Measurements from ENCODE around the gene SNX3.
A peak's percentile ranks its signal among the peaks of the same experiment; 100 is the strongest.
"Not testable (repeated sequence)": the region's sequence is repeated elsewhere in the genome, so short reads cannot be mapped to it uniquely, and the experiment has no call there.

SNX3 gene

DNA sequence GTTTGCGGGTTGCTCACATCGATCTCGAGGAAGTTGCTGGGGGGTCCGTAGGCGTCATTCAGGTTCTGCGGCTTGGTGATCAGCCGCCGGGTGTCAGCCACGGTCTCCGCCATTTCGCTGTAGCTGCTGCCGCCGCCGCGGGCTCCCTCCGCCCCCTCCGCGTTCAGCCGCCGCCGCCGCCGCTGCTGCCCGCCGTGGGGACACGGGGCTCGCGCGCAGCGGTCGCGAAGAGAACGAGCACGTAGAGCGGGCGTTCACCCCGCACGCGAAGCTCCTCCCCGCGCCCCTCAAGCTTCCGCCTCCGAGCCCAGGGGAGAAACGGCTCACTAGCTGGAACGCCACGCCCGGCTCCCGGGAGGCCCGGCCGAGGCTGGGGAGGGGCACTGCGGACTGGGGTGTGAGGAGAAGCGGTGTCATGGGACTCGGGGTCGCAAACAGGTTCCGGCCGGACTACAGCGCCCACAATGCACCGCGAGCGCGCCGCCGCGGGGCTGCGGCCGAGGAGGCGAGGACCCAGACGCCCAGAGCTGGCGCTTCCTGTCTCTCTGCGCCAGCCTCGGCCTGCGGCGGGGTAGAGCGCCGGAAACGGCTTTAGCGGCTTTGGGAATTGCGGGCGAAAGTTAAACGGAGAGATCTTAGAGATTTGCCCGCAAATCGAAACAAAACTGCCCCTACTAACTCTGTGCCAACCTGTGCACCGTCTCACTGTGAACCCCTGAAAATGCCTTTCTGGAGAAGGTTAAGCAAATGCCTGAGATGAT lies at the start of gene SNX3:
Gene SNX3, minus strand, starts transcription at position 232 of the 761 bp plus-strand sequence. Its CDS starts 119 bp downstream, at position 113.
- peak; percentile 96 for DNase-seq (ENCODE audit: low read depth)
- TF ChIP-seq, protein P1, sequence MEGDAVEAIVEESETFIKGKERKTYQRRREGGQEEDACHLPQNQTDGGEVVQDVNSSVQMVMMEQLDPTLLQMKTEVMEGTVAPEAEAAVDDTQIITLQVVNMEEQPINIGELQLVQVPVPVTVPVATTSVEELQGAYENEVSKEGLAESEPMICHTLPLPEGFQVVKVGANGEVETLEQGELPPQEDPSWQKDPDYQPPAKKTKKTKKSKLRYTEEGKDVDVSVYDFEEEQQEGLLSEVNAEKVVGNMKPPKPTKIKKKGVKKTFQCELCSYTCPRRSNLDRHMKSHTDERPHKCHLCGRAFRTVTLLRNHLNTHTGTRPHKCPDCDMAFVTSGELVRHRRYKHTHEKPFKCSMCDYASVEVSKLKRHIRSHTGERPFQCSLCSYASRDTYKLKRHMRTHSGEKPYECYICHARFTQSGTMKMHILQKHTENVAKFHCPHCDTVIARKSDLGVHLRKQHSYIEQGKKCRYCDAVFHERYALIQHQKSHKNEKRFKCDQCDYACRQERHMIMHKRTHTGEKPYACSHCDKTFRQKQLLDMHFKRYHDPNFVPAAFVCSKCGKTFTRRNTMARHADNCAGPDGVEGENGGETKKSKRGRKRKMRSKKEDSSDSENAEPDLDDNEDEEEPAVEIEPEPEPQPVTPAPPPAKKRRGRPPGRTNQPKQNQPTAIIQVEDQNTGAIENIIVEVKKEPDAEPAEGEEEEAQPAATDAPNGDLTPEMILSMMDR (IDR thresholded peaks at IDR 0.05; ENCODE audit: insufficient read depth, low read depth, low read length, missing control alignments), result no peak
- peak within 1 kb of the TSS; percentile 62 for H3K4me3 ChIP-seq (ENCODE audit: low read length)

DNA sequence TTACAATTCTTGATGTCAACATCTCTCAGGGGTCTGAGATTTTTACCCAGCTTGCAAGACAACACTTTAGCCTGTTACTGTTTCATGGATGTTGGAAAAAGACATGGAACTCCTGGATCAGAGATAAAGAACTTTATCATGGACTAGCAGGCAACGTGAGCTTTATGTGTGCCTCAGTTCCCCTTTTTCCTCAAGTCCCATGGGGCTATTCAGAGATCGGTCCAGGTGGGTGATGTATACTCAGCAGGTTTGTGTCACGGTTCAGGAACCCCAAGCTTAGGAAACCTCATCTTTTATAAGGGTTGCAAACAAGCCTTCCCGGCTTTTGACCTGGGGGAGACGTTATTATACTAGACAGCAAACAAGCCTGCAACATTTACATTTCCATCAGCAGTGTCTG lies 49.0 kb upstream of the SNX3 start:
- no peak for DNase-seq (ENCODE audit: low read depth)
- TF ChIP-seq, protein P1 (IDR thresholded peaks at IDR 0.05; ENCODE audit: insufficient read depth, low read depth, low read length, missing control alignments), result no peak
- H3K4me3 ChIP-seq (ENCODE audit: low read length), result no peak overlapping the region

DNA sequence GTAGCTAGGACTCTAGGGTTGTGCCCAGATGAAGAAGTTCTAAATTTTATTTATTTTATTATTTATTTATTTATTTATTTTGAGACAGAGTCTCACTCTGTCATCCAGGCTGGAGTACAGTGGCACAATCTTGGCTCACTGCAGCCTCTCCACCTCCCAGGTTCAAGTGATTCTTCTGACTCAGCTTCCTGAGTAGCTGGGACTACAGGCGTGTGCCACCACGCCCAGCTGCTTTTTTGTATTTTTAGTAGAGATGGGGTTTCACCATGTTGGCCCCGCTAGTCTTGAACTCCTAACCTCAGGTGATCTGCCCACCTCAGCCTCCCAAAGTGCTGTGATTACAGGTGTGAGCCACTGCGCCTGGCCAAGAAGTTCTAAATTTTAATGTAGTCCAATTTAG lies 47.8 kb upstream of the SNX3 start:
- not testable (repeated sequence) for H3K4me3 ChIP-seq (ENCODE audit: low read length)
- peak; percentile 48 for DNase-seq (ENCODE audit: low read depth)

DNA sequence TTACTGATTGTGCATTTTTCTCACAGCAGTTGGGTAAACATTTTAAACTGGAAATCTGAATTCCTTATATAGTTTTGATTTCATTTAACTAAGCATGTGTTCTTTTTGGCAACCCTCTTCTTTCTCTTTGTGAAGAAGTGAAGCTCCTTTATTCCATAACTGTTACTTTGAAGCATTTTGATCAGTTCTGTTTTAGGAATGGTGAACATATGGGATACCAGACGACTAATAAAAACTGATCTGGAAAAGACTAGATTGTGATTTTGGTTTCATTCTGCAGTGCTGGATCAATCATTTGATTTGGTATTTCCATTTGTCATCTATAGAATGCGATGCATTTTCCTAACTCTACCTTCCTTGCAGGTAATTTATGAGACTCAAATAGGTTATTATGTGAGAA lies 43.8 kb upstream of the SNX3 start:
- no peak for DNase-seq (ENCODE audit: low read depth)
- TF ChIP-seq, protein P1 (IDR thresholded peaks at IDR 0.05; ENCODE audit: insufficient read depth, low read depth, low read length, missing control alignments), result no peak
- H3K4me3 ChIP-seq (ENCODE audit: low read length), result no peak overlapping the region

DNA sequence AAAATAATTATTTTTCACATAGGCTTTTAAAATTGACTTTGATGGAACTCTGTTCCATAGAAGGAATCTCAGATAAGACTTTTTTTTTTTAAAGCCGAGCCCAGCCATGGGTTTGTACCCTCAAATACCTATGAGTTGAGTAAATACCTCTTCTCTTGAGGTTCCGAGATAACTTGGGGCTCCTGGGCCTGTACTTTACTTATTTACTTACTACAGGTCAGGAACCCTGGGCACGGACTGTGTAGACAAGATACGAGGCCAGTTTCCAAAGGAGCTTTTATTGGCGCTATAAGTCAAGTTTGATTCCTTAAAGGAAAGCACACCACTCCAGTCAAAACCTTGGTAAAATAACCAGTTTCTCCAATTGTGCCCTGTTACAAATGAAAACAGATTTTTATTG lies 41.5 kb upstream of the SNX3 start:
- TF ChIP-seq, protein P1 (IDR thresholded peaks at IDR 0.05; ENCODE audit: insufficient read depth, low read depth, low read length, missing control alignments), result no peak
- no peak for DNase-seq (ENCODE audit: low read depth)
- H3K4me3 ChIP-seq (ENCODE audit: low read length), result no peak overlapping the region

DNA sequence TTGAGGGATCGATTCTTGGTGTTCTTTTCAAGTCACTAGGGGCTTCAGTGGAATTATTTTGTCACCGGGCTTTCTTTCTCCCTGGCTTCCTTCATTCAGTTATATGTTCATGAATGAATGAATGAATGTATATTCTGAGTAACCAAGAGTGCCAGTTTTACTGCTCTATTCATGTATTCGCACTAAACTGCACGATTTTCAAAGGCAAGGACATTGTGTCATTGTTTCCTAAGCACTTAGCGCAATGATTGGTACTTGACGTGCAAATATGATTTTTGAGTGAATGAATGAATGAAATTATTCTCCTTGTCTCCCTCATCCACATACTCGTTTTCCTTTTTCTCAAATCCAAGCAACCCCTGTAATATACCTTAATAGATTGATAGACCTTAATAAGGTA lies 34.8 kb upstream of the SNX3 start:
- DNase-seq (ENCODE audit: low read depth), result no peak
- H3K4me3 ChIP-seq (ENCODE audit: low read length), result peak overlapping the region; percentile 96
- TF ChIP-seq, protein P1 (IDR thresholded peaks at IDR 0.05; ENCODE audit: insufficient read depth, low read depth, low read length, missing control alignments), result no peak

DNA sequence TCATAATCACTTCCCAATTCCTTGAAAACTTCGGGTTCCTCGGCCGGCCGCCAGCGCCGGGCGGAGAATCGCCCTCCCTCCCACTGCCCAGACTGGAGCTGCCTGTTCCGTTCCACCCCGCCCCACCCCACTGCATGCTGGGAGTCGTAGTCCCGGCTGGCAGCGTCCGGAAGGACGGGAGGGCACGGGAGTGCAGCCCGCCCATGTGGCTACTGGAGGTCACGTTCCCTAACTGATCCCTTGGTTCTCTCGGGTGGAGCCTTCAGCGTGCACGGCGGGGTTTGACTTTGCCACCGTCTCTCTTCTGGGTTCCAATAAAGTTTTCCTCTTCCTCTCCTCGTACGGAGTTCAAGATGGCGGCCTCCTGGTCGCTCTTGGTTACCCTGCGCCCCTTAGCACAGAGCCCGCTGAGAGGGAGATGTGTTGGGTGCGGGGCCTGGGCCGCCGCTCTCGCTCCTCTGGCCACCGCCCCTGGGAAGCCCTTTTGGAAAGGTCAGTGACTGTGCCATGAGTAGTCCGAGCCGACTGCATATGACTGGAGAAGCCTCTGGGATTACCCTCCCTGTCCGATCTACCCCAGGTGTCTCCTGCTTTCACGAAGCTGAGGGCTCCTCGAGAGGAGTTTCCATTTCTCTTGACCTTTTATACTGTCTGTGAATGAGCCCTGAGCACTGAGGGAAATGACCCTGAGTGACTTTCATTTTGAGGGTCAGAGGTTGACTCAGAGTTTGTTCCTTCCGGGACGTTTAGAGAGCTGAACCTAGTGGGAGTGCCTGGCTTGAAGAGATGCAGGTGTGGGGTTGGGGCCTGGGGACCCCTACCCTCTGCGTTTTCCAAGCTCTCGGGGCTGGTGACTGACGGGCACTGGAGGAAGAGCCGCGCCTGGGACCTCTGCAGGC lies 34.1 kb upstream of the SNX3 start, which contains the start of gene AFG1L:
Gene AFG1L, plus strand, starts transcription at position 328 of the 899 bp plus-strand sequence. Its CDS starts 26 bp downstream, at position 354.
- H3K4me3 ChIP-seq (ENCODE audit: low read length), result peak within 1 kb of the TSS; percentile 96
- TF ChIP-seq, protein P1 (IDR thresholded peaks at IDR 0.05; ENCODE audit: insufficient read depth, low read depth, low read length, missing control alignments), result no peak
- peak; percentile 90 for DNase-seq (ENCODE audit: low read depth)
